ENCODE results near the gene ZNF462.

Gene ZNF462

GRCh38 chr9:107007402-107007801 is 144.4 kb downstream of the ZNF462 start:
- no peak for DNase-seq (ENCODE audit: low read depth in 2 of 2)

GRCh38 chr9:107008011-107008410 is 145.0 kb downstream of the ZNF462 start:
- no peak for DNase-seq (ENCODE audit: low read depth in 2 of 2)

- DNase-seq (ENCODE audit: low read depth in 2 of 2), result no peak
These were observed 145.5 kb downstream of the ZNF462 start for GRCh38 chr9:107008447-107008846.

GRCh38 chr9:107016383-107016782 is 153.4 kb downstream of the ZNF462 start:
- DNase-seq (ENCODE audit: low read depth in 2 of 2), result no peak

GRCh38 chr9:107018861-107019545 is 156.0 kb downstream of the ZNF462 start:
- DNase-seq (ENCODE audit: low read depth in 2 of 2), result no peak

GRCh38 chr9:107020040-107020530 is 157.1 kb downstream of the ZNF462 start:
- no peak for DNase-seq (ENCODE audit: low read depth in 2 of 2)

- no peak for DNase-seq (ENCODE audit: low read depth in 2 of 2)
These were observed 161.2 kb downstream of the ZNF462 start for GRCh38 chr9:107024193-107024592.

GRCh38 chr9:107025260-107026035 is 162.5 kb downstream of the ZNF462 start:
- no peak for DNase-seq (ENCODE audit: low read depth in 2 of 2)

GRCh38 chr9:107029146-107029545 is 166.2 kb downstream of the ZNF462 start:
- no peak for DNase-seq (ENCODE audit: low read depth in 2 of 2)

GRCh38 chr9:107033966-107034365 is 171.0 kb downstream of the ZNF462 start:
- no peak for DNase-seq (ENCODE audit: low read depth in 2 of 2)

GRCh38 chr9:107034831-107035230 is 171.9 kb downstream of the ZNF462 start:
- no peak for DNase-seq (ENCODE audit: low read depth in 2 of 2)

- no peak for DNase-seq (ENCODE audit: low read depth in 2 of 2)
These were observed 173.4 kb downstream of the ZNF462 start for GRCh38 chr9:107036367-107036766.

- DNase-seq (ENCODE audit: low read depth in 2 of 2), result no peak
These were observed 176.6 kb downstream of the ZNF462 start for GRCh38 chr9:107039542-107039941.

GRCh38 chr9:107042606-107043005 is 179.6 kb downstream of the ZNF462 start:
- no peak for DNase-seq (ENCODE audit: low read depth in 2 of 2)

GRCh38 chr9:107043886-107044285 is 180.9 kb downstream of the ZNF462 start:
- no peak for DNase-seq (ENCODE audit: low read depth in 2 of 2)

- DNase-seq (ENCODE audit: low read depth in 2 of 2), result peak in 1 of 2 donors; percentile 1
These were observed 181.9 kb downstream of the ZNF462 start for GRCh38 chr9:107044872-107045271.

- no peak for DNase-seq (ENCODE audit: low read depth in 2 of 2)
These were observed 183.7 kb downstream of the ZNF462 start for GRCh38 chr9:107046692-107047091.

- no peak for DNase-seq (ENCODE audit: low read depth in 2 of 2)
These were observed 186.3 kb downstream of the ZNF462 start for GRCh38 chr9:107049046-107049802.

- no peak for DNase-seq (ENCODE audit: low read depth in 2 of 2)
These were observed 186.8 kb downstream of the ZNF462 start for GRCh38 chr9:107049803-107050184.

- no peak for DNase-seq (ENCODE audit: low read depth in 2 of 2)
These were observed 188.4 kb downstream of the ZNF462 start for GRCh38 chr9:107051392-107051791.

- DNase-seq (ENCODE audit: low read depth in 2 of 2), result no peak
These were observed 191.2 kb downstream of the ZNF462 start for GRCh38 chr9:107054146-107054545.

GRCh38 chr9:107059220-107059619 is 196.3 kb downstream of the ZNF462 start:
- no peak for DNase-seq (ENCODE audit: low read depth in 2 of 2)
